H1 (cell line): Measurements from ENCODE around the gene COX6A1. TPM values are rescaled to one million over a fixed set of nuclear protein-coding genes. Genes with fewer than 3 reads are reported as not detected.

Experiments used
- CTCF ChIA-PET: fragments of 300-600 bp; sonication (Branson Sonifier 250); formaldehyde crosslinking; loops from one replicate; lab custom pipeline; 2021; ENCODE audit not compliant: partially characterized antibody; lab: Charles Lee
- POLR2A ChIA-PET: fragments of 300-600 bp; sonication (Branson Sonifier 250); formaldehyde crosslinking; loops from one replicate; lab custom pipeline; 2021; ENCODE audit warnings: inconsistent platforms; ENCODE audit not compliant: partially characterized antibody; lab: Charles Lee
- DNase-seq, 2 experiments: peaks; one replicate each; pipeline versions ENCODE4 v3.0.0 to v3.0.0-alpha.2; 2010 to 2022; ENCODE audit warnings: low spot score in 2 of 2, low read depth in 1 of 2, mixed read lengths in 1 of 2
- FAIRE-seq: peaks from 2 replicates; lab custom pipeline; 2011; peaks lifted over from hg19 to GRCh38; lab: Jason Lieb, UNC
- H2AFZ ChIP-seq: 2 replicates; pipeline ENCODE4 v1.8.1; 2012; ENCODE audit warnings: low read length, inconsistent platforms
- H2AK5ac ChIP-seq: 2 replicates; pipeline ENCODE4 v1.6.1; 2013; ENCODE audit warnings: low read depth, low read length
- H2BK120ac ChIP-seq: replicated peaks from 2 replicates; pipeline ENCODE3; 2013; ENCODE audit warnings: low read depth, low read length, inconsistent platforms
- H2BK12ac ChIP-seq: 2 replicates; pipeline ENCODE4 v1.6.1; 2013; ENCODE audit warnings: low read depth, low read length
- H2BK15ac ChIP-seq: 2 replicates; pipeline ENCODE4 v1.6.1; 2013; ENCODE audit warnings: low read length
- H2BK20ac ChIP-seq: 2 replicates; pipeline ENCODE4 v1.6.1; 2013; ENCODE audit warnings: low read length
- H2BK5ac ChIP-seq: 2 replicates; pipeline ENCODE4 v1.6.1; 2013; ENCODE audit warnings: low read depth, low read length
- H3K14ac ChIP-seq: 2 replicates; pipeline ENCODE4 v1.6.1; 2013; ENCODE audit warnings: inconsistent platforms; ENCODE audit not compliant: insufficient read length
- H3K18ac ChIP-seq: 2 replicates; pipeline ENCODE4 v1.6.1; 2013; ENCODE audit warnings: low read length; ENCODE audit errors: extremely low read depth
- H3K23ac ChIP-seq: 2 replicates; pipeline ENCODE4 v1.6.1; 2013; ENCODE audit warnings: inconsistent platforms; ENCODE audit not compliant: insufficient read length
- H3K23me2 ChIP-seq: 2 replicates; pipeline ENCODE4 v1.6.1; 2013; ENCODE audit warnings: low read depth, low read length
- H3K27ac ChIP-seq: 2 replicates; pipeline ENCODE4 v1.6.1; 2011; ENCODE audit warnings: low read depth, low read length, inconsistent platforms
- H3K27me3 ChIP-seq, 4 experiments: replicated peaks in 1 of 4; 1 replicate in 1 of 4; 2 replicates in 3 of 4; pipeline versions ENCODE4 v1.6.1 to v1.8.1; 2011 to 2013; ENCODE audit warnings: low read length in 3 of 4, mild to moderate bottlenecking in 3 of 4, inconsistent platforms in 2 of 4, mixed read lengths in 2 of 4, moderate library complexity in 1 of 4; ENCODE audit not compliant: control insufficient read depth in 3 of 4, insufficient read depth in 3 of 4; ENCODE audit errors: extremely low read depth in 1 of 4
- H3K36me3 ChIP-seq, 4 experiments: 2 replicates each; pipeline versions ENCODE4 v1.6.1 to v1.8.1; 2011 to 2013; ENCODE audit warnings: mild to moderate bottlenecking in 4 of 4, low read length in 3 of 4, moderate library complexity in 2 of 4, control low read depth in 1 of 4, inconsistent platforms in 1 of 4; ENCODE audit not compliant: insufficient read depth in 4 of 4, control insufficient read depth in 2 of 4
- H3K4ac ChIP-seq: replicated peaks from 2 replicates; pipeline ENCODE3; 2013; ENCODE audit warnings: low read length, low read depth, mixed read lengths, inconsistent platforms; ENCODE audit not compliant: insufficient read length
- H3K4me1 ChIP-seq, 4 experiments: replicated peaks in 1 of 4; 1 replicate in 1 of 4; 2 replicates in 3 of 4; pipeline versions ENCODE4 v1.6.1 to v1.8.1; 2011 to 2013; ENCODE audit warnings: low read length in 3 of 4, inconsistent platforms in 2 of 4, mixed read lengths in 1 of 4; ENCODE audit not compliant: insufficient read depth in 4 of 4, control insufficient read depth in 3 of 4
- H3K4me2 ChIP-seq, 2 experiments: 2 replicates each; pipeline versions ENCODE4 v1.6.1 to v1.8.1; 2011 to 2013; ENCODE audit warnings: low read depth in 2 of 2, low read length in 2 of 2, control low read depth in 1 of 2, inconsistent platforms in 1 of 2, mild to moderate bottlenecking in 1 of 2; ENCODE audit not compliant: insufficient read depth in 1 of 2
- H3K4me3 ChIP-seq, 4 experiments: fragments of 200-600, 300-600 bp in 1 of 4; sonication (generic), shearing (Covaris generic), sonication (Bioruptor Twin) in 1 of 4; 2 replicates each; pipeline versions ENCODE4 v1.5.1 to v1.8.1; 2011 to 2016; ENCODE audit warnings: low read length in 4 of 4, low read depth in 3 of 4, control low read depth in 2 of 4, inconsistent platforms in 2 of 4, mild to moderate bottlenecking in 2 of 4, mixed read lengths in 1 of 4, moderate library complexity in 1 of 4; ENCODE audit not compliant: insufficient read depth in 2 of 4; ENCODE audit errors: extremely low read depth in 1 of 4
- H3K56ac ChIP-seq: replicated peaks from 2 replicates; pipeline ENCODE3; 2013; ENCODE audit warnings: low read depth, mild to moderate bottlenecking, mixed read lengths, low read length, inconsistent platforms; ENCODE audit not compliant: insufficient read length
- H3K79me1 ChIP-seq: 2 replicates; pipeline ENCODE4 v1.6.1; 2013; ENCODE audit warnings: low read depth, low read length, control low read depth
- H3K79me2 ChIP-seq, 2 experiments: 2 replicates each; pipeline versions ENCODE4 v1.6.1 to v1.8.1; 2012 to 2013; ENCODE audit warnings: low read length in 2 of 2, mild to moderate bottlenecking in 2 of 2, inconsistent platforms in 1 of 2; ENCODE audit not compliant: insufficient read depth in 2 of 2, control insufficient read depth in 1 of 2
- H3K9ac ChIP-seq, 4 experiments: replicated peaks in 1 of 4; 1 replicate in 1 of 4; 2 replicates in 3 of 4; pipeline versions ENCODE4 v1.6.1 to v1.8.1; 2011 to 2013; ENCODE audit warnings: low read depth in 3 of 4, low read length in 3 of 4, control low read depth in 2 of 4, mild to moderate bottlenecking in 2 of 4, moderate library complexity in 2 of 4, inconsistent platforms in 1 of 4; ENCODE audit errors: extremely low read depth in 1 of 4
- H3K9me3 ChIP-seq, 2 experiments: 2 replicates each; pipeline versions ENCODE4 v1.6.1 to v1.8.1; 2012 to 2013; ENCODE audit warnings: mild to moderate bottlenecking in 2 of 2, moderate library complexity in 2 of 2, control low read depth in 1 of 2, inconsistent platforms in 1 of 2, low read depth in 1 of 2, low read length in 1 of 2, mixed read lengths in 1 of 2; ENCODE audit not compliant: insufficient read depth in 2 of 2
- H4K20me1 ChIP-seq, 2 experiments: replicated peaks in 1 of 2; 2 replicates each; pipeline versions ENCODE3 to v1.8.1; 2011 to 2013; ENCODE audit warnings: inconsistent platforms in 2 of 2, low read length in 2 of 2, mild to moderate bottlenecking in 1 of 2; ENCODE audit not compliant: insufficient read depth in 2 of 2, control insufficient read depth in 1 of 2
- H4K5ac ChIP-seq: 2 replicates; pipeline ENCODE4 v1.6.1; 2013; ENCODE audit warnings: low read length, low read depth, mixed read lengths, inconsistent platforms; ENCODE audit not compliant: insufficient read length
- H4K8ac ChIP-seq: 2 replicates; pipeline ENCODE4 v1.8.0; 2013; ENCODE audit warnings: mild to moderate bottlenecking, moderate library complexity, low read length, inconsistent platforms; ENCODE audit not compliant: insufficient read depth; ENCODE audit errors: extremely low read depth
- H4K91ac ChIP-seq: replicated peaks from 2 replicates; pipeline ENCODE3; 2013; ENCODE audit warnings: low read length, mixed read lengths, inconsistent platforms; ENCODE audit not compliant: insufficient read length
- BRCA1 ChIP-seq: IDR thresholded peaks from 2 replicates; pipeline ENCODE4 v1.6.1; 2012; ENCODE audit warnings: low read depth, low read length, improper control_type of control experiment
- CREB1 ChIP-seq: IDR thresholded peaks from 2 replicates; pipeline ENCODE4 v1.6.1; 2012; ENCODE audit warnings: inconsistent platforms
- SP2 ChIP-seq: IDR thresholded peaks from 2 replicates; pipeline ENCODE4 v1.6.1; 2012; ENCODE audit warnings: mild to moderate bottlenecking, low read length, inconsistent platforms
- SRF ChIP-seq: IDR thresholded peaks from 2 replicates; pipeline ENCODE4 v1.6.1; 2011; ENCODE audit warnings: mild to moderate bottlenecking, low read depth, low read length, moderate library complexity
- WGBS, 2 experiments: shearing (Covaris generic) in 1 of 2; methylation state at CpG; one replicate each; pipeline versions ENCODE4 v1.1.6 to v1.1.7; 2013 to 2015; ENCODE audit warnings: low lambda C conversion rate in 2 of 2, mixed read lengths in 2 of 2, inconsistent platforms in 1 of 2, low coverage in 1 of 2, missing lambda C conversion rate in 1 of 2; ENCODE audit not compliant: insufficient replicate concordance in 2 of 2, insufficient coverage in 1 of 2, insufficient read length in 1 of 2; ENCODE audit errors: extremely low coverage in 1 of 2, missing lambda C conversion rate in 1 of 2; 5-methylcytosine and 5-hydroxymethylcytosine counted together
- polyA plus RNA-seq, 7 experiments: library from polyadenylated mRNA; depleted of rRNA in 3 of 7; stranded (reverse) in 5 of 7; unstranded in 2 of 7; fragments of >200 nt in 5 of 7; fragments of 200-250 nt in 2 of 7; gene quantifications; 1 replicate in 5 of 7; 2 replicates in 1 of 7; 4 replicates in 1 of 7; pipeline versions ENCODE4 v1.2.1 to v1.2.3, GENCODE V29; 2011 to 2013; ENCODE audit warnings: missing spikeins in 2 of 7, mixed read lengths in 2 of 7
- total RNA-seq: library from RNA; stranded (reverse); fragmentation: NEBNext Ultra II Directional; extraction: Animal tissue kit (Norgen Biotek cat#: 25700); gene quantifications from 2 replicates; pipeline ENCODE4 v1.2.1, GENCODE V29; 2021

The COX6A1 gene
- total and polyA plus RNA-seq, 2 of the 8 experiments (the other 6 are each of a cell fraction or from before 2014, with no cell fraction given) = 437 to 2,792 TPM

GRCh38 chr12:120467439-120467838 is 29.5 kb downstream of the COX6A1 start:
- no peak for DNase-seq
- Histone ChIP-seq H3K27ac (no peak overlapping the region), H4K20me1 (peaks cover 12 to 18% of the 10 kb centered on the region in 2 experiments), H3K9me3 (no peaks in the 10 kb centered on the region), H2BK5ac (no peak overlapping the region), H2BK120ac (no peak overlapping the region), H3K4me1 (peaks cover 0 to 5% (median 0%) of the 10 kb centered on the region in 4 experiments; a peak in 2 of 7 replicates), H3K36me3 (peaks cover 28 to 40% (median 32%) of the 10 kb centered on the region in 4 experiments), H3K4me2 (peak overlapping the region in 1 of 2 experiments; percentile 78; a peak in 2 of 4 replicates), H3K14ac (no peak overlapping the region), H2BK12ac (no peak overlapping the region), H3K4me3 (no peak overlapping the region), H3K79me2 (peaks cover 0 to 49% of the 10 kb centered on the region in 2 experiments; a peak in 3 of 4 replicates), H3K56ac (no peak overlapping the region), H3K9ac (no peak overlapping the region), H2BK20ac (no peak overlapping the region), H2AK5ac (no peak overlapping the region), H3K23me2 (peaks cover 5% of the 10 kb centered on the region), H3K23ac (no peak overlapping the region), H3K27me3 (no peaks in the 10 kb centered on the region), H4K91ac (no peak overlapping the region), H2AFZ (no peak overlapping the region), H3K4ac (no peak overlapping the region), H3K18ac (no peak overlapping the region), H4K5ac (no peak overlapping the region), H3K79me1 (peaks cover 3% of the 10 kb centered on the region), H2BK15ac (no peak overlapping the region), H4K8ac (no peak overlapping the region)
- 96% methylated on average over 6 of the region's 6 CpGs; no CpG with 5 or more reads in 1 of the 2 experiments for WGBS, 2 experiments
- POLR2A ChIA-PET = interaction anchor here (0.6 to 18.7 kb wide), 19 partner anchors 9 to 266 kb away, joined by 3 to 365 read pairs (median 4); partner anchors contain the start of genes COX6A1, DYNLL1, GATC and PLA2G1B
- FAIRE-seq = no peak
- TF ChIP-seq CREB1 (no peak), SP2 (no peak), BRCA1 (no peak), SRF (no peak)
- CTCF ChIA-PET = interaction anchor here (0.8 to 9.3 kb wide), 19 partner anchors 8 to 231 kb away, joined by 3 to 152 read pairs (median 8); partner anchors contain the start of genes COX6A1, DYNLL1 and PLA2G1B
